Stimulated activated CD4-positive, alpha-beta T cell treated with anti-CD3 and anti-CD28 coated beads, Interleukin-4, amount 100 ng/mL, for 48 hours (primary cell): ENCODE data around the gene RSBN1L.
A peak's percentile ranks its signal among the peaks of the same experiment; 100 is the strongest.

Experiments
- DNase-seq, 2 donors: peaks; one replicate each; pipeline ENCODE4 v3.0.0-alpha.2; 2020; ENCODE audit warnings: low read depth in 2 of 2

RSBN1L gene

DNA sequence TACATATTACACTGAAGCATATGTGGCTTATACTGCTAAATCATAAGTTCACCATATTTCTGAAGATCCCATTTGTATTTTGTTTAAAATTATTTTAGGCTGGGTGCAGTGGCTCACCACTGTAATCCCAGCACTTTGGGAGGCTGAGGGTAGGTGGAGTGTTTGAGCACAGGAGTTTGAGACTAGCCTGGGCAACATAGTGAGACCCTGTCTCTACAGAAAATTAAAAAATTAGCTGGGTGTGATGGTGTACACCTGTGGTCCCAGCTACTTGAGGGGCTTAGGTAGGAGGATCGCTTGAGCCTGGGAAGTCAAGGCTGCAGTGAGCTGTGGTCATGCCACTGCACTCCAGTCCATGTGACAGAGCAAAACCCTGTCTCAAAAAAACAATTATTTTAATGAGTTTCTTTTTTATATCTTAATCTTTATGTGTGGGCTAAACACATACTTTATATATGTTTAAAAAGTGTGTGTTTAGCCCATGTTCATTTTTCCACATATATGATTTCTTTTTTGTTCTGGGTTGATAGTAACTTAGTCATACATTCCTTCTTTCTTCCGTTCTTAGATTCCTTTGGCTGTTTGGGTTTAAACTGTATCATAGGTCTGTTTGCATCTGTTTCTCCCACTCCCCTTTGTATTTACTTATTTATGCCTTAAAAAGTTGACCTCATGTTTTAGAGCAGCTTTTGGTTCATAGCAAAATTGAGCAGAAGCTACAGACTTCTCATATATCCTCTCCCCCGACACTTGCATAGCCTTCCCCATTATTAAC, 33.5 kb downstream of the RSBN1L start:
- DNase-seq: no peak

DNA sequence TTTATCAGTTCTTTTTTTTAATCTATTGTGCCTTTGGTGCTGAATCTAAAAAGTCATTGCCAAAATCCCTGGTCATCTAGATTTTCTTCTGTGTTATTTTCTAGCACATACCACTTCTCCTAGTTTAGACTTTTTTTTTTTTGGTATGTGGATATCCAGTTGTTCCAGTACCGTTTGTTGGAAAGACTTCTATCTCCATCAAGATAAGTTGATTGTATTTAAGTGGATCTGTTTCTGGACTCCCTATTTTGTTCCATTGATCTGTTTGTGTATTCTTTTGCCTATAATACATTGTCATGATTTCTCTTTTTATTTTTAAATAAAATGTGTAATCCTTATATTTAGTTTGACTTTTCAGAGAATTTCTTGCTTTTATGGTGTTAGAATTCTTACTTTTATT, 35.5 kb downstream of the RSBN1L start:
- no peak for DNase-seq

GRCh38 chr7:77734659-77735421, 38.6 kb downstream of the RSBN1L start:
- DNase-seq: no peak

DNA sequence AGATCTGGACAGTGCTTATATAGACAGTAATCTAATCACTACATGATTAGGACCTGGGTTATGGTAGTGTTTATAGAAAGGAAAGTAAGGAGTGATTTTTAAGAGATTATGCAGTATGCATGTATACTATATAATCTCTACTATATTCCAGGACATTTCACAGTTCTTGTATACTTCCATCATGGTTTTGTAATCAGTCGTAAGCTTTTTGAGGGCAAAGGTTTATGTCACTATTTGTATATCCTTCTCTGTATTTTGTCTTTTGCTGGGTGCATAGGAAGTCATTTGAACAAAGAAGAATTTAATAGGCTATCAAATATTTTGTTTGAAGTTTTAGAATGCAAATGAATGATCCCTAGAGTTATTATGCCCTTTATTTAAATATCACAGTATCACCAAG, 39.2 kb downstream of the RSBN1L start:
- no peak for DNase-seq

GRCh38 chr7:77736991-77737390, 40.7 kb downstream of the RSBN1L start:
- DNase-seq: no peak

DNA sequence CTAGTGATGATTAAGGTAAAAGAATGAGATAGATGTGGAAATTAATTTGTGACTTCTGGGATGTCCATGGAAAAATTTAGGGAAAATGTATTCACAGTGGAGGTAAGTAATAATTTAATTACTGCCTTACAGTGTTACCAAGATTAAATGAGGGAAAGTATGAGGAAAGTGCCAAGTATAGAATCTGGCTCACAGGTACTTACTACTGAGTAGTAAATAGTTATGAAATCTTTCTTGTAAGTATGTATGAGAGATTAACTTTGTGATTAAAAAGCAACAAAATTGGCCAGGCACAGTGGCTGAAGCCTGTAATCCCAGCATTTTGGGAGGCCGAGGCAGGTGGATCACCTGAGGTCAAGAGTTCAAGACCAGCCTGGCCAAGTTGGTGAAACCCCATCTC, 42.1 kb downstream of the RSBN1L start:
- no peak for DNase-seq

DNA sequence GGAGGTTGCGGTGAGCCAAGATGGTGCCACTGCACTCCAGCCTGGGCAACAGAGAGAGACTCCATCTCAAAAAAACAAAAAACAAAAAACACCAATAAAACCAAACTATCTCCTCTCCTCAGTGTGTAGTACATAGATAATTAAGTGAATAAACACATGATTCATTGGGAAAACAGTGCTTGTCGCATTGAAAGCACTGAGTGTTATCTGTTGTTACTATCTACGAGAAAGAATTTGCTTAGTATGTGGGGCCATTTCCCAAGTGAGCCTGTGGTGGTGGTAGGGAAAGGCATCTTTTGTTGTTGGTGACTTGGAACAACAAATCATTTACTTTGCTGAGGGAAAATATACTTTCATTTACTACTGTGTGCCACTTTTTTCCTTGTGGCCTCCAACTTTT, 42.6 kb downstream of the RSBN1L start:
- no peak for DNase-seq

DNA sequence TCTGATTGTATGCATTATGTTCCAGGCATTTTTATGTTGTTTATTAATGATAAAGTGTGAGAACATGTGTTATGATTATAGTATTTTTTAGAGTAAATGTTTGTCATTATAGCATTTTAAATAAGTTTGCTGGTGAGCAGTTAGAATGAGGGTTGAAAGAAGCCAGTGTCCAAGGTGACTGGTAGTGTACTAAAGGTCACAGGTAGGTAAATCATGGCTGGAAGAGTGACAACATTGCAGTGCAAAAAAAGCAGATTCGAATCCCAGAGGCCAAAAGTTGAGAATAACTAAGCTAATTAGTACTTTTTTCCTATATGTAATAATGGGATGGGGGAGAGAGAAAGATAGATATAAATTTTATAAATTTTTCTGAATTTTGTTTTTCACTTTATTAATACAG, 44.0 kb downstream of the RSBN1L start:
- no peak for DNase-seq

DNA sequence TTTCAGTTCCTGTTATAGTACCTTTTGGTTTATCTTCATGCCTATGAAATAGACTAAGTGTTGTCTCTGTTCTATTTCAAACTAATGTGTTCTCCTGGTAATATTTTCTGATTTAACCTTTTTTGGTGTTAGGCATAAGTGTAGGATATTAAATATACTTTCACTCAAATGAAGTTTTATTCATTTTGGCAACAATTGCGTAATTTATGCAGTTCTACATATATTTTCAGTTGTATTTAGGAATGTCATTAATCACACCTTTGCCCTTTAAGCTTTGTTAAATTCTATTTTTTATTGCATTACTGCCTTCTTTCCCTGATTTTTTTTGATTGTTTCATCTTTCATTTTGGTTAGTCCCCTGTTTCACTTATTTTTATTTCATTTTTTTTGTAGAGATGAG, 47.3 kb downstream of the RSBN1L start:
- no peak for DNase-seq

- DNase-seq: no peak
Measured at GRCh38 chr7:77745746-77746145, 49.5 kb downstream of the RSBN1L start.

GRCh38 chr7:77746164-77746823, 50.0 kb downstream of the RSBN1L start:
- no peak for DNase-seq

- no peak for DNase-seq
Measured at GRCh38 chr7:77746824-77747165, 50.5 kb downstream of the RSBN1L start.

GRCh38 chr7:77747178-77747577, 50.9 kb downstream of the RSBN1L start:
- DNase-seq: no peak

GRCh38 chr7:77747718-77748117, 51.5 kb downstream of the RSBN1L start:
- no peak for DNase-seq

- DNase-seq: no peak
Measured at GRCh38 chr7:77752016-77752415, 55.8 kb downstream of the RSBN1L start.

GRCh38 chr7:77753173-77753572, 56.9 kb downstream of the RSBN1L start:
- no peak for DNase-seq

DNA sequence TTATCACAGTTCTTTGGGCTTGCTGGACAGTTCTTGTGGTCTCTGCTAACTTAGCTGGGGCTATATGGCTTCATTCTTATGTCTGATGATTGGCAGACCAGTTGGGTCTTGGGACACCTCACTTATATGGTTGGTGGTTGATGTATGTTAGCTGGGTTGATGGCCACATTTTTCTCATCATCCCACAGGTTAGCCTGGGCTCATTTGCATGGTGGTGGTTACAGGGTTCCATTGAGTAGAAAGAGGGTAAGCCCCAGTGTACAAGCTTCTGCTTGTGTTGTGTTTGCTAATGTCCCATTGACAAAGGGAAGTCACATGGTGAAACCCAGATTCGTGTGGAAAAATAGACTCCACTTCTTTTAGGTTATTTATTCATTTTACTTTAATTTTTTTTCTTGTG, 61.3 kb downstream of the RSBN1L start:
- DNase-seq: no peak

DNA sequence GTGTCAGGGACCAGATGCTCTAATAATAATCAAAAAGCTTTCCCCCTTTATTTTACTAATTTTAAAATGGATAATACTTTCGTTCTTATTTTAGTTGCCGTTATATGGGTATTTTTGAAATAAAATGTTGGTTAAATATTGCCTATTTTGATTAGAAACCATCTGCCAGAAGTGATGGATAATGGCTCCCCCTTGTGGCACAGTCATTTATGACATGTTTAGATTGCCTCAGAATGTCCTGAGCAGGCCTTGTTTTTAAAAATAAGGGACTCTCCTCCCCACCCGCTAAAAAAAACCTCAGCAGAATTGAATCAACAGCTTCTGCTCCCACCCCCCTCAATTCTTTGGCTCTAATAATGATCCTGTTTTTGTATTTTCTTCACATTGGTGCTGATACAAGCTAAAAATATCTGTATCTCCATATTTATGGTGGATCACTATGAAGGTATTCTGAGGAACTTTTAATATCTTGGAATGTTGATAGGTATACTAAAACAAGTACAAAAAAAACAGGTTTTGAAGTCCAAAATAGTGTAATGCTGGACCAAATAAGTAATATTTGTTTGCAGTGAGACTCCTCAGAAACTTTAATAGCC, 63.1 kb downstream of the RSBN1L start:
- DNase-seq: peak; percentile 40 to 45

DNA sequence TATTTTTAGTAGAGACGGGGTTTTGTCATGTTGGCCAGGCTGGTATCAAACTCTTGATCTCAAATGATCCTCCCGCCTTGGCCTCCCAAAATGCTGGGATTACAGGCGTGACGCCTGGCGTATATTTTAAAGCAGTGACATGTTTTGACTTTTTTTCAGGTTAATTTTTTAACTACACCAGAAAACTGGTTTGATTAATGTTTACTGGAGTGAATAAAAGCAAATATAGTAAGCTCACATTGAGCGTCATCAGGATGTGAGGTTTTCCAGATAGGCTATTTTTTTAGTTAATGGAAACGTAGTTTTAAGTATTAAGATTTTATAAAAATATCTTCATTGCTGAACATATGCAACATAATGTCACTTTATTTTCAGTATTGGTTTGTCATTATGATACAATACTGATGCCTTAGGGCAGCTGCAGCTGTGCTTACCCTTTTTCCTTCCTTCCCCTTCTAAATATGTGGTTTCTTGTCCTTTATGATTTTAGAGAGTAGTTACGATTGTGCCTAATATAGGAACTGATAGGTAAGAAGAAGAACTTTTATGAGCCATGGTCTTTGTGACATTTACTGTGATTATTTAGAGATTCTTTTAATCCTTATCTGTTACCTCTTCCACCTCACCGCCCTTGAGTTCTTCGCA, 64.7 kb downstream of the RSBN1L start:
- no peak for DNase-seq

DNA sequence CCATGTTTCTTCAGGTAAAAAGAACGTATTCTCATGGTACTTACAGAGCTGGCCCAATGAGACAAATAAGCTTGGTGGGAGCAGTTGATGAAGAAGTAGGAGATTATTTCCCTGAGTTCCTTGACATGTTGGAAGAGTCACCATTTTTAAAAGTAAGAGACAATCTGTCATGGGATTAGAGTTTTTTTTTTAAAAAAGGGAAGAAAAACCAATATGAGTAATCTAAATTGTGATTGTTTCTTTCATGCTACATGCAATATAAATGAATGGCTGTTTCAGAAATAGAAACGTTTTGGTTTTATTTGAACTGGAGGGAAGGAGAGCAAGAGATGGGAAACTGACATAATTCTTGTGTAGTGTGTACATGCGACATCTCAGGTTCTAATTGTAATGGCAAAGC, 69.2 kb downstream of the RSBN1L start:
- no peak for DNase-seq

- no peak for DNase-seq
Measured at GRCh38 chr7:77765906-77766800, 69.9 kb downstream of the RSBN1L start.
